Measurements from ENCODE around the gene MEIOC. TPM values are rescaled to one million over a fixed set of nuclear protein-coding genes. Genes with fewer than 3 reads are reported as not detected.
"Not testable (repeated sequence)": the region's sequence is repeated elsewhere in the genome, so short reads cannot be mapped to it uniquely, and the experiment has no call there.

Gene MEIOC
- total RNA-seq, 1 donor from 2014 or later = not detected

DNA sequence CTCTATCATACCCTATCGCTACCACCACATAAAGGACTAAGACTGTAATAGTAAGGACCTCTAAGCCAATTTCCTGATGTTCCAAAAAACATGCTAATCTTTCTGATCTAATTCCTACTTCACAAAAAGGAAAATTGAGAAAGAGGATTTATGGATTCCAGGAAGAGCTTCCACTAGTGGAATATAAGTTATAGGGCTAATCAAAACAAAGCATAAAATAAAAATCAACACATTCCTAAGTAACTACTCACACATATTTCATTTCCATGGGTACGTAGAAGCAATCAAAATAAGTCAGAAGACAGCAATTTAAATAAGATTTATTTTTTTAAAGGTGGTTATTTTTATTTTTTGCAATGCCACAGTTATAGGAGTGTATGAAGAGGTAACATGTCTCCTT lies 20.9 kb downstream of the MEIOC start:
- no peaks in the 10 kb centered on the region for H3K4me1 ChIP-seq
- no peak overlapping the region for H3K27ac ChIP-seq
- TF ChIP-seq, protein P1, sequence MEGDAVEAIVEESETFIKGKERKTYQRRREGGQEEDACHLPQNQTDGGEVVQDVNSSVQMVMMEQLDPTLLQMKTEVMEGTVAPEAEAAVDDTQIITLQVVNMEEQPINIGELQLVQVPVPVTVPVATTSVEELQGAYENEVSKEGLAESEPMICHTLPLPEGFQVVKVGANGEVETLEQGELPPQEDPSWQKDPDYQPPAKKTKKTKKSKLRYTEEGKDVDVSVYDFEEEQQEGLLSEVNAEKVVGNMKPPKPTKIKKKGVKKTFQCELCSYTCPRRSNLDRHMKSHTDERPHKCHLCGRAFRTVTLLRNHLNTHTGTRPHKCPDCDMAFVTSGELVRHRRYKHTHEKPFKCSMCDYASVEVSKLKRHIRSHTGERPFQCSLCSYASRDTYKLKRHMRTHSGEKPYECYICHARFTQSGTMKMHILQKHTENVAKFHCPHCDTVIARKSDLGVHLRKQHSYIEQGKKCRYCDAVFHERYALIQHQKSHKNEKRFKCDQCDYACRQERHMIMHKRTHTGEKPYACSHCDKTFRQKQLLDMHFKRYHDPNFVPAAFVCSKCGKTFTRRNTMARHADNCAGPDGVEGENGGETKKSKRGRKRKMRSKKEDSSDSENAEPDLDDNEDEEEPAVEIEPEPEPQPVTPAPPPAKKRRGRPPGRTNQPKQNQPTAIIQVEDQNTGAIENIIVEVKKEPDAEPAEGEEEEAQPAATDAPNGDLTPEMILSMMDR (IDR thresholded peaks at IDR 0.05) = no peak
- ATAC-seq (no peak), DNase-seq (no peak)
- peaks cover 53% of the 10 kb centered on the region for H3K36me3 ChIP-seq
- H3K27me3 ChIP-seq (ENCODE audit: low read depth) = no peaks in the 10 kb centered on the region
- H3K9me3 ChIP-seq = no peaks in the 10 kb centered on the region
- intact Hi-C loops (cut with DNase I) = no loop called here
- H3K4me3 ChIP-seq = no peak overlapping the region

DNA sequence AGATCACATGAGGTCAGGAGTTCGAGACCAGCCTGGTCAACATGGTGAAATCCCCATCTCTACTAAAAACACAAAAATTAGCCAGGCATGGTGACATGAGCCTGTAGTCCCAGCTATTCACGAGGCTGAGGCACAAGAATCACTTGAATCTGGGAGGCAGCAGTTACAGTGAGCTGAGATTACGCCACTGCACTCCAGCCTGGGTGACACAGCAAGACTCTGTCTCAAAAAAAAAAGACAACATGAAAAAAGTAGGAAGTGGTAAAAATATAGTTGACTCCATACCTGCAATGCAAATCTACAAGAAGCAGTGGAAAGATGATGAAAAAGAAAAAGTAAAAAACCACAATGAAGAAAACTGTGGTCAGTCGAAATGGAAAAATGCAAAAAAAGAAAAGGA lies 27.0 kb downstream of the MEIOC start:
- H3K27ac ChIP-seq; intact Hi-C loops (cut with DNase I); H3K4me3 ChIP-seq; H3K4me1 ChIP-seq; H3K9me3 ChIP-seq; DNase-seq; ATAC-seq; H3K27me3 ChIP-seq (ENCODE audit: low read depth): not testable (repeated sequence)
- peaks cover 85% of the 10 kb centered on the region for H3K36me3 ChIP-seq

DNA sequence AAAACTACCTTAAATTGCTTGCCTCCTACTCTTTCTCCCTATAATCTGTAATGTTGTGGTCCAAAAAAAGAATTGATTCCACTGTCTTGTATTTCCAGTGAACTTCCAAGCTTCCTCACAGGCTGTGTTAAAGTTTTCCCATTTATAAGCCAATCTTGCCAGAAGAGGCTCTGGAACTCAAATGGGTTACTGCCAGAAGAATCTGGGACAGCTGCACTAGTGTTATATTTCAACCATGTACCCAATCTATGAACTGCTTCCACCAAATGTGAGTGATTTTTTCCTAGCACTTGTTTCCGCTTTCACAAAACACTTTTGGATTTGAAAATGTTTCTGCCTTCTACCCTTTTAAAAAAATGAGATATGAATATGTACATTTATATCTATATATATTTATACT lies 31.5 kb downstream of the MEIOC start:
- intact Hi-C loops (cut with DNase I) = no loop called here
- Histone ChIP-seq H3K4me3 (no peak overlapping the region), H3K27me3 (ENCODE audit: low read depth) (no peaks in the 10 kb centered on the region), H3K36me3 (peaks cover 42% of the 10 kb centered on the region), H3K4me1 (peaks cover 29% of the 10 kb centered on the region), H3K9me3 (no peaks in the 10 kb centered on the region), H3K27ac (no peak overlapping the region)
- TF ChIP-seq, protein P1 (IDR thresholded peaks at IDR 0.05) = no peak
- ATAC-seq (no peak), DNase-seq (no peak)

DNA sequence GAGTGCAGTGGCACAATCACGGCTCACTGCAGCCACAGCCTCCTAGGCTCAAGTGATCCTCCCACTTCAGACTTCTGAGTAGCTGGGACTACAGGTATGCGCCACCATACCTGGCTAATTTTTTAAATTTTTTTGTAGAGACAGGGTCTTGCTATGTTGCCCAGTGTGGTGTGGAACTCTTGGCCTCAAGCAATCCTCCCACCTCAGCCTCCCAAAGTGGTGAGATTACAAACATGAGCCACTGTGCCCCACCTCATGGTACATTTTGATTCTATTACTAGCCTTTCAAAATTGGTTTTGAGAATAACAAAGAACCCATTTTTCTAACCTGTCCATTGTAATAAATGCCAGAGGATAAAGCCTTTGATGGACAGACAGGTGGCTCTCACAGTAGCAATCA lies 31.9 kb downstream of the MEIOC start:
- Histone ChIP-seq H3K4me3 (no peak overlapping the region), H3K4me1 (peaks cover 29% of the 10 kb centered on the region), H3K36me3 (peaks cover 37% of the 10 kb centered on the region), H3K27ac (no peak overlapping the region), H3K27me3 (ENCODE audit: low read depth) (no peaks in the 10 kb centered on the region), H3K9me3 (no peaks in the 10 kb centered on the region)
- intact Hi-C loops (cut with DNase I) = no loop called here
- no peak for ATAC-seq
- DNase-seq = no peak
- TF ChIP-seq, protein P1 (IDR thresholded peaks at IDR 0.05) = no peak

DNA sequence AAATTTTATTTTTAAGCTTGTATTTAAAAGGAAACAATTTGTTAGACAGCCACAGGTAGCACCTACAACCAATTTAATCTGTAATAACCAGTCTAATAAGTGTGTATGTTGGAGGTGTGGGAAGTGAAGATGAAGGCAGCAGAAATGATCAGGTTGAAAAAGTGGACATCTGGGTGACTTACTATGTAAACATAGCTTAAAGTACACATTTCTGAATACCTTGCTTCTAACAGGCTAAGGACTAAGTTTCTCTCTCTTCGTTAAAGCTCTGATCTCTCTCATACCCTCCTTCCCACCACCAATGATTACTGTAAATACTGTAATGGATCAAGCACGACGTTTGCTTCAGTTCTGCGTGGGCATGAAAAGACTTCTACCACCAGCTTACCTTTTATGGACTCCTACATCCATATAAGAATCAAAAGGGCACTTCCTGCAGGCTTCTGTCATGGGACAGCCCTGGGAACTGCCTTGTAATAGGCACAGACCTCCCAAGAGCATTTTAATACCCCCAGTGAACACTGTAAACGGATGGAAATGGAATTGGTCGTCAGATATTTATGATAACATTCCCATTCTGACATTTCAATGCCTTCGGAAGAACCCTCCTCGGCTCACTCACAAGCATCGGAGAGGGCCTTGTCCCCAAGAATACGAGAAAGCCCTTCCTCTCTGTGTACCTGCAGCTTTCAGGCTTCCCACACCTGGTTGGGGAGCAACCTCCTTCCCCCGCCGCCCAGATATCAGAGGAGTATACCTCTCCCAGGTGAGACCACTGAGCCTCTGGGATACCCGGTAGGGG lies 32.6 kb downstream of the MEIOC start:
- Histone ChIP-seq H3K36me3 (peaks cover 30% of the 10 kb centered on the region), H3K4me3 (peak overlapping the region; percentile 79), H3K27ac (peak overlapping the region; percentile 82), H3K9me3 (no peaks in the 10 kb centered on the region), H3K4me1 (peaks cover 29% of the 10 kb centered on the region), H3K27me3 (ENCODE audit: low read depth) (no peaks in the 10 kb centered on the region)
- DNase-seq (no peak), ATAC-seq (no peak)
- TF ChIP-seq, protein P1 (IDR thresholded peaks at IDR 0.05) = no peak
- intact Hi-C loops (cut with DNase I) = no loop called here

DNA sequence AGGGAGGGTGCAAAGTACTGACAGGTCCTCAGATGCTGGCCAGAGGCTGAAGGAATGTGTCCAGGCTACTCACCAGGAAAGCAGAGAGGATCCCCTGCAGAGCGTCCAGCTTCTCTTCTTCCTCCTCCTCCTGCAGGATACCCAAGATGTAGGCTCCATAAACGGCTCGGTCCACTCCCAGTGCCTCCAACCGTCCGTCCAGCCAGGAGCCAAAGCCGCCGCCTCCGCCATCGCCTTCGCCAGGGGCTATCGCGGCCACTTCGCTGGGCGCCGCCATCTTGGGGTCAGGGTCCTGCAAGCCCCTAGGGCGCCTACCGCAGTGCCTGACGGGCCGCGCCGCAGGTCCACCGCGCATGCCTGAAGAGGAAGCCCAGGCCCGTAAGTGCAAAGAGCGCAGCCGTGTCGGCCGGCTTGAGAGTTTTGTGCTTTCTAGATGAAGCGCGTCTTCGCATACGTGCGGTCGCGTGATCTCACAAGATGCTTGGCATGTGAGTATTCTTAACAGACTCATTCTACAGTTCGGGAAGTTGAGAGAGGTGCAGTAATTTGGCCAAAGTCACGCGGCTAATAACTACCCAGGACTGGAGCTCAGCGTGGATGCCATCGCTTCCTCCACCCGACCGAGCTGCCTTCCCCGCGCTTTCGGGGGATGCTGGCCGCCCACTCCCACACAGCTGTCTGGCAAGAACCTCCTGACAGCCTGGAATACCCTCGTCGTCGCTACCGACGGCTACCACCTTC lies 33.4 kb downstream of the MEIOC start, which contains the start of gene CCDC43:
Gene CCDC43 (minus strand): TSS at position 300 of the 741 bp plus-strand sequence. CDS start 23 bp downstream, at position 277.
- peak; percentile 99 to 100 for ATAC-seq
- H3K9me3 ChIP-seq = no peaks in the 10 kb centered on the region
- TF ChIP-seq, protein P1 (IDR thresholded peaks at IDR 0.05) = no peak
- peak; percentile 95 for DNase-seq
- intact Hi-C loops (cut with DNase I) = no loop called here
- peaks cover 23% of the 10 kb centered on the region for H3K36me3 ChIP-seq
- H3K27me3 ChIP-seq (ENCODE audit: low read depth) = no peaks in the 10 kb centered on the region
- H3K4me1 ChIP-seq = peaks cover 29% of the 10 kb centered on the region
- H3K27ac ChIP-seq = peak within 1 kb of the TSS; percentile 82
- H3K4me3 ChIP-seq = peak within 1 kb of the TSS; percentile 79

DNA sequence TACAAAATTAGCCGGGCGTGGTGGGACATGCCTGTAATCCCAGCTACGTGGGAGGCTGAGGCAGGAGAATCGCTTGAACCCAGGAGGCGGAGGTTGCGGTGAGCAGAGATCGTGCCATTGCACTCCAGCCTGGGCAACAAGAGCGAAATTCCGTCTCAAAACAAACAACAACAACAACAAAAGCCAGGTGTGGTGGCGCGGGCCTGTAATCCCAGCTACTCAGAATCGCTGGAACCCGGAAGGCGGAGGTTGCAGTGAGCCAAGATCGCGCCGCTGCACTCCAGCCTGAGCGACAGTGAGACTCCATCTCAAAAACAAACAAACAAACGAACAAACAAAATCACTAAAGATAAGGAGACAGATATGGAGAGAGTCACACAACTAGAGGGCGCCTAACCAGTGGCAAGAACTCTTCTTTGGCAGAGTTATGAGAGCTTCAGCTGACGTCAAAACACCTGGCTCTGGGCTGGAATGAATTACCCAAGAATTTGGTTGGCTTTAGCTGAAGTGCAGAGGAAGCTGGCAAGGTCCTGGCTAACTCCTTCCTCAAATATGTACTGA lies 34.6 kb downstream of the MEIOC start:
- Histone ChIP-seq H3K4me1 (peaks cover 29% of the 10 kb centered on the region), H3K36me3 (peaks cover 14% of the 10 kb centered on the region)
- intact Hi-C loops (cut with DNase I); H3K9me3 ChIP-seq; H3K4me3 ChIP-seq; H3K27me3 ChIP-seq (ENCODE audit: low read depth); H3K27ac ChIP-seq; DNase-seq: not testable (repeated sequence)
- ATAC-seq = peak in 1 of 2 donors; percentile 42

Measured in lower lobe of right lung (tissue), 2 donors.